LoVo (cell line): ENCODE measurements around the gene UCHL1.
"Not testable (repeated sequence)": the region's sequence is repeated elsewhere in the genome, so short reads cannot be mapped to it uniquely, and the experiment has no call there.

ENCODE experiments used
- DNase-seq: peaks from one replicate; pipeline ENCODE4 v3.0.0-alpha.2; 2016; ENCODE audit warnings: low spot score

UCHL1 gene

GRCh38 chr4:41236508-41236907 is 20.2 kb upstream of the UCHL1 start:
- DNase-seq: no peak

GRCh38 chr4:41241919-41242318 is 14.8 kb upstream of the UCHL1 start:
- DNase-seq: no peak

GRCh38 chr4:41245983-41246382 is 10.7 kb upstream of the UCHL1 start:
- no peak for DNase-seq

GRCh38 chr4:41256131-41256739 is 493 bp upstream of the UCHL1 start:
- DNase-seq: no peak

GRCh38 chr4:41257257-41257901 is 651 bp downstream of the UCHL1 start:
- DNase-seq: peak; percentile 35

GRCh38 chr4:41257906-41258305 is 1.2 kb downstream of the UCHL1 start:
- no peak for DNase-seq

GRCh38 chr4:41258783-41259182 is 2.1 kb downstream of the UCHL1 start:
- DNase-seq: peak; percentile 43

GRCh38 chr4:41260116-41260733 is 3.5 kb downstream of the UCHL1 start:
- DNase-seq: no peak

GRCh38 chr4:41262198-41262597 is 5.5 kb downstream of the UCHL1 start:
- DNase-seq: no peak

- DNase-seq: no peak
Measured at GRCh38 chr4:41264212-41264611, 7.5 kb downstream of the UCHL1 start.

- no peak for DNase-seq
Measured at GRCh38 chr4:41267997-41268396, 11.3 kb downstream of the UCHL1 start.

- no peak for DNase-seq
Measured at GRCh38 chr4:41268721-41269517, 12.2 kb downstream of the UCHL1 start.

GRCh38 chr4:41269682-41270081 is 13.0 kb downstream of the UCHL1 start:
- no peak for DNase-seq

- DNase-seq: not testable (repeated sequence)
Measured at GRCh38 chr4:41275931-41276330, 19.2 kb downstream of the UCHL1 start.

GRCh38 chr4:41280010-41280409 is 23.3 kb downstream of the UCHL1 start:
- no peak for DNase-seq

GRCh38 chr4:41281038-41281634 is 24.4 kb downstream of the UCHL1 start:
- peak; percentile 78 for DNase-seq

GRCh38 chr4:41282366-41282765 is 25.6 kb downstream of the UCHL1 start:
- no peak for DNase-seq

- DNase-seq: no peak
Measured at GRCh38 chr4:41285202-41285863, 28.6 kb downstream of the UCHL1 start.

GRCh38 chr4:41285864-41286235 is 29.1 kb downstream of the UCHL1 start:
- DNase-seq: no peak

- no peak for DNase-seq
Measured at GRCh38 chr4:41287005-41287404, 30.3 kb downstream of the UCHL1 start.

GRCh38 chr4:41287852-41288251 is 31.1 kb downstream of the UCHL1 start:
- DNase-seq: no peak

- DNase-seq: no peak
Measured at GRCh38 chr4:41288254-41288653, 31.5 kb downstream of the UCHL1 start.
